RWPE2 (cell line): ENCODE results near the gene SLC41A1.

Source experiments
- ATAC-seq: fragments of 200-7000 bp; cut with Tn5 transposase; 3 replicates; pipeline ENCODE4 v1.9.1; 2021; ENCODE audit warnings: low read depth
- DNase-seq: peaks from one replicate; pipeline ENCODE4 v3.0.0-alpha.2; 2020; ENCODE audit warnings: low spot score
- H3K27ac ChIP-seq: fragments of 450-650 bp; 2 replicates; pipeline ENCODE4 v1.5.1; 2017; ENCODE audit warnings: mild to moderate bottlenecking; ENCODE audit not compliant: poor library complexity, severe bottlenecking
- H3K27me3 ChIP-seq: fragments of 250-450 bp; sonication (Bioruptor Pico); 2 replicates; pipeline ENCODE4 v1.5.1; 2021; ENCODE audit warnings: mild to moderate bottlenecking, moderate library complexity; ENCODE audit not compliant: insufficient read depth, poor library complexity, severe bottlenecking
- H3K36me3 ChIP-seq: fragments of 250-450 bp; sonication (Bioruptor Pico); 2 replicates; pipeline ENCODE4 v1.5.1; 2020; ENCODE audit warnings: low read depth, mild to moderate bottlenecking, moderate library complexity
- H3K4me1 ChIP-seq: fragments of 250-450 bp; sonication (Bioruptor Pico); 2 replicates; pipeline ENCODE4 v1.5.1; 2021; ENCODE audit warnings: mild to moderate bottlenecking, moderate library complexity; ENCODE audit not compliant: insufficient read depth, poor library complexity, severe bottlenecking
- H3K4me3 ChIP-seq: fragments of 250-450 bp; sonication (Bioruptor Pico); 2 replicates; pipeline ENCODE4 v1.5.1; 2021; ENCODE audit warnings: mild to moderate bottlenecking, moderate library complexity; ENCODE audit not compliant: severe bottlenecking
- H3K9me3 ChIP-seq: fragments of 250-450 bp; sonication (Bioruptor Pico); 2 replicates; pipeline ENCODE4 v1.5.1; 2021; ENCODE audit warnings: mild to moderate bottlenecking, moderate library complexity; ENCODE audit not compliant: severe bottlenecking
- CTCF ChIP-seq: fragments of 450-650 bp; IDR thresholded peaks from one replicate; pipeline ENCODE4 v1.5.1; 2017; ENCODE audit warnings: mild to moderate bottlenecking, moderate library complexity; ENCODE audit not compliant: poor library complexity, severe bottlenecking

SLC41A1 gene

GRCh38 chr1:205783433-205783795, 29.6 kb downstream of the SLC41A1 start:
- no peak for TF ChIP-seq CTCF
- no peak for ATAC-seq
- DNase-seq, result no peak
- H3K27me3 ChIP-seq, result no peaks in the 10 kb centered on the region
- H3K4me1 ChIP-seq, result no peaks in the 10 kb centered on the region
- no peaks in the 10 kb centered on the region for H3K9me3 ChIP-seq
- H3K36me3 ChIP-seq, result no peaks in the 10 kb centered on the region
- no peak overlapping the region for H3K4me3 ChIP-seq
- H3K27ac ChIP-seq, result no peak overlapping the region

GRCh38 chr1:205782627-205783432, 30.2 kb downstream of the SLC41A1 start:
- TF ChIP-seq CTCF, result no peak
- no peaks in the 10 kb centered on the region for H3K36me3 ChIP-seq
- ATAC-seq (no peak), DNase-seq (no peak)
- H3K9me3 ChIP-seq, result no peaks in the 10 kb centered on the region
- no peaks in the 10 kb centered on the region for H3K27me3 ChIP-seq
- no peak overlapping the region for H3K27ac ChIP-seq
- no peak overlapping the region for H3K4me3 ChIP-seq
- no peaks in the 10 kb centered on the region for H3K4me1 ChIP-seq

GRCh38 chr1:205780335-205780734, 32.7 kb downstream of the SLC41A1 start:
- no peak for DNase-seq
- Histone ChIP-seq H3K27ac (no peak overlapping the region), H3K36me3 (no peaks in the 10 kb centered on the region), H3K4me1 (peaks cover 8% of the 10 kb centered on the region), H3K4me3 (no peak overlapping the region), H3K9me3 (no peaks in the 10 kb centered on the region), H3K27me3 (no peaks in the 10 kb centered on the region)
- TF ChIP-seq CTCF, result no peak
- no peak for ATAC-seq

GRCh38 chr1:205777994-205778393, 35.0 kb downstream of the SLC41A1 start:
- ATAC-seq (no peak), DNase-seq (no peak)
- Histone ChIP-seq H3K4me1 (peaks cover 8% of the 10 kb centered on the region), H3K27ac (no peak overlapping the region), H3K4me3 (no peak overlapping the region), H3K9me3 (no peaks in the 10 kb centered on the region), H3K27me3 (no peaks in the 10 kb centered on the region), H3K36me3 (no peaks in the 10 kb centered on the region)
- no peak for TF ChIP-seq CTCF

GRCh38 chr1:205775717-205776056, 37.3 kb downstream of the SLC41A1 start:
- peak; percentile 65 for ATAC-seq
- H3K9me3 ChIP-seq, result no peaks in the 10 kb centered on the region
- no peak for DNase-seq
- H3K27me3 ChIP-seq, result no peaks in the 10 kb centered on the region
- H3K4me1 ChIP-seq, result peaks cover 8% of the 10 kb centered on the region
- H3K27ac ChIP-seq, result peak overlapping the region; percentile 34
- no peak for TF ChIP-seq CTCF
- no peaks in the 10 kb centered on the region; the same call in 1 of the 2 replicates for H3K36me3 ChIP-seq
- H3K4me3 ChIP-seq, result peak overlapping the region; percentile 54
